ENCODE measurements around the gene RSAD1. TPM values are rescaled to one million over a fixed set of nuclear protein-coding genes. Genes with fewer than 3 reads are reported as not detected.

Gene RSAD1
- total RNA-seq, 1 experiment from 2014 or later: 93.9 TPM

GRCh38 chr17:50502301-50502990 is 23.8 kb downstream of the RSAD1 start:
- no peaks in the 10 kb centered on the region for H3K27me3 ChIP-seq (replicated peaks; ENCODE audit: control insufficient read depth, insufficient read depth, low read length)
- H3K9me3 ChIP-seq: no peaks in the 10 kb centered on the region
- no peaks in the 10 kb centered on the region for H3K36me3 ChIP-seq (ENCODE audit: control insufficient read depth, insufficient read depth, low read length)
- Mint-ChIP-seq H3K4me1 (ENCODE audit: low read depth, unreplicated experiment) (peaks cover 15% of the 10 kb centered on the region), H3K27ac (ENCODE audit: unreplicated experiment) (no peak overlapping the region), H3K27me3 (ENCODE audit: insufficient read depth, unreplicated experiment) (no peaks in the 10 kb centered on the region), H3K9me3 (ENCODE audit: unreplicated experiment) (no peaks in the 10 kb centered on the region), H3K36me3 (ENCODE audit: insufficient read depth, unreplicated experiment) (peaks cover under 1% of the 10 kb centered on the region), H3K4me3 (ENCODE audit: unreplicated experiment) (no peak overlapping the region)
- H3K4me3 ChIP-seq (ENCODE audit: low read depth, low read length): no peak overlapping the region
- intact Hi-C loops (cut with micrococcal nuclease; ENCODE audit: unreplicated experiment): no loop called here
- BruUV-seq (replicated peaks): no TSS peak
- no peak for TF ChIP-seq CTCF (IDR thresholded peaks at IDR 0.05; ENCODE audit: insufficient read depth in 1 of 2, low read depth in 1 of 2, low read length in 1 of 2, severe bottlenecking in 1 of 2, unreplicated experiment in 1 of 2)
- no peak for DNase-seq
- H3K4me1 ChIP-seq: peaks cover 20% of the 10 kb centered on the region
- ChIA-PET POLR2A (interaction anchor here (0.7 kb wide), 1 partner anchor 21 kb away, joined by 3 read pairs; no protein-coding TSS in a partner anchor), CTCF (interaction anchor here (0.6 to 2.5 kb wide), 12 partner anchors 9 to 738 kb away, joined by 3 to 9 read pairs (median 5); partner anchors contain the start of genes EPN3, FAM117A and LRRC59)

- no peak overlapping the region for H3K4me3 ChIP-seq (ENCODE audit: low read depth, low read length)
- H3K36me3 Mint-ChIP-seq (ENCODE audit: insufficient read depth, unreplicated experiment): peaks cover 11% of the 10 kb centered on the region
- no peaks in the 10 kb centered on the region for H3K9me3 Mint-ChIP-seq (ENCODE audit: unreplicated experiment)
- intact Hi-C loops (cut with micrococcal nuclease; ENCODE audit: unreplicated experiment): loop anchor here (2.0 kb wide), 1 partner anchor 37 kb away; no protein-coding TSS in a partner anchor
- H3K4me1 ChIP-seq: peaks cover 16% of the 10 kb centered on the region
- DNase-seq: no peak
- H3K4me1 Mint-ChIP-seq (ENCODE audit: low read depth, unreplicated experiment): peaks cover 15% of the 10 kb centered on the region
- POLR2A ChIA-PET: no interaction called here
- no peak overlapping the region for H3K27ac Mint-ChIP-seq (ENCODE audit: unreplicated experiment)
- H3K4me3 Mint-ChIP-seq (ENCODE audit: unreplicated experiment): no peak overlapping the region
- H3K36me3 ChIP-seq (ENCODE audit: control insufficient read depth, insufficient read depth, low read length): no peaks in the 10 kb centered on the region
- no peaks in the 10 kb centered on the region for H3K27me3 Mint-ChIP-seq (ENCODE audit: insufficient read depth, unreplicated experiment)
- H3K9me3 ChIP-seq: no peaks in the 10 kb centered on the region
- CTCF ChIA-PET: interaction anchor here (0.7 to 1.7 kb wide), 5 partner anchors 26 to 1191 kb away, joined by 3 to 8 read pairs (median 3); partner anchors contain the start of gene LRRC59
- H3K27me3 ChIP-seq (replicated peaks; ENCODE audit: control insufficient read depth, insufficient read depth, low read length): no peaks in the 10 kb centered on the region
- no TSS peak for BruUV-seq (replicated peaks)
- TF ChIP-seq CTCF (IDR thresholded peaks at IDR 0.05; ENCODE audit: insufficient read depth in 1 of 2, low read depth in 1 of 2, low read length in 1 of 2, severe bottlenecking in 1 of 2, unreplicated experiment in 1 of 2): no peak
These were observed 27.0 kb downstream of the RSAD1 start for GRCh38 chr17:50505591-50506130.

GRCh38 chr17:50506298-50506697 is 27.6 kb downstream of the RSAD1 start:
- Mint-ChIP-seq H3K4me3 (ENCODE audit: unreplicated experiment) (no peak overlapping the region), H3K4me1 (ENCODE audit: low read depth, unreplicated experiment) (peaks cover 15% of the 10 kb centered on the region), H3K27me3 (ENCODE audit: insufficient read depth, unreplicated experiment) (no peaks in the 10 kb centered on the region), H3K27ac (ENCODE audit: unreplicated experiment) (no peak overlapping the region), H3K9me3 (ENCODE audit: unreplicated experiment) (no peaks in the 10 kb centered on the region), H3K36me3 (ENCODE audit: insufficient read depth, unreplicated experiment) (peaks cover 11% of the 10 kb centered on the region)
- no peak for DNase-seq
- intact Hi-C loops (cut with micrococcal nuclease; ENCODE audit: unreplicated experiment): no loop called here
- no peaks in the 10 kb centered on the region for H3K27me3 ChIP-seq (replicated peaks; ENCODE audit: control insufficient read depth, insufficient read depth, low read length)
- ChIA-PET POLR2A (no interaction called here), CTCF (interaction anchor here (0.9 to 1.7 kb wide), 3 partner anchors 27 to 109 kb away, joined by 3 to 8 read pairs (median 4); partner anchors contain the start of gene LRRC59)
- no peak for TF ChIP-seq CTCF (IDR thresholded peaks at IDR 0.05; ENCODE audit: insufficient read depth in 1 of 2, low read depth in 1 of 2, low read length in 1 of 2, severe bottlenecking in 1 of 2, unreplicated experiment in 1 of 2)
- BruUV-seq (replicated peaks): no TSS peak
- no peaks in the 10 kb centered on the region for H3K36me3 ChIP-seq (ENCODE audit: control insufficient read depth, insufficient read depth, low read length)
- no peak overlapping the region for H3K4me3 ChIP-seq (ENCODE audit: low read depth, low read length)
- peaks cover 16% of the 10 kb centered on the region for H3K4me1 ChIP-seq
- H3K9me3 ChIP-seq: no peaks in the 10 kb centered on the region

All from Caco-2 (cell line).